Hepatic stellate cell (primary cell): ENCODE results near the gene LAMTOR2.
A peak's percentile ranks its signal among the peaks of the same experiment; 100 is the strongest.
"Not testable (repeated sequence)": the region's sequence is repeated elsewhere in the genome, so short reads cannot be mapped to it uniquely, and the experiment has no call there.

Experiments
- DNase-seq: peaks from one replicate; pipeline ENCODE4 v3.0.0; 2011; ENCODE audit warnings: low spot score

Gene LAMTOR2

DNA sequence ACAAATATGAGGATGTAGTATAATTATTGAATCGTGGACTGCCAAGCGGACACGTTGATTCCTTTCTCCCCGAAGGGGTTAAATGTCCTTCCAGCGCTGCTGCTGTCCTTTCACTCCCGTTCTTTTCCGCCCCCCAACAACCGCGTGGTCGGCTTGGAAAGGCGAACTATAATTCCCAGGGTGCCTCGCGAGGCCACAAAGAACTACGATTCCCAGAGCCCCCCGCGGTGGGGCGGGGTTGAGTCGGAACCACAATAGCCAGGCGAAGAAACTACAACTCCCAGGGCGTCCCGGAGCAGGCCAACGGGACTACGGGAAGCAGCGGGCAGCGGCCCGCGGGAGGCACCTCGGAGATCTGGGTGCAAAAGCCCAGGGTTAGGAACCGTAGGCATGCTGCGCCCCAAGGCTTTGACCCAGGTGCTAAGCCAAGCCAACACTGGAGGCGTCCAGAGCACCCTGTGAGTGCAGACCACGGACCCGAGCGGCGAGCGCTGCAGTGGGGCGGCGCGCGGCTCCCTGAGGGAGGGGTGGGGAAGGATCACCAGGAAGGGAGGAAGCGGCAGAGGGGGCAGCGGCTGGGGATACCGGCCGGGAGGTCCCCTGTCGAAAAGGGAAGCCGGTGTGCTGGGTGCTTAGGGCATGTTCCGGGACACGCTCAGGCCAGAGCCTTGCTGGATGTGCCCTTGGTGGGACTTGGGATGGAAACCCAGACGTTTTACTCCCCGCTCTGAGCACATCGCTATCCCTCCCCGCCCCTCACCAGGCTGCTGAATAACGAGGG lies at the start of gene LAMTOR2:
Gene LAMTOR2, plus strand, starts transcription at position 283 of the 781 bp plus-strand sequence. Its CDS starts 108 bp downstream, at position 391.
- peak; percentile 97 for DNase-seq

DNA sequence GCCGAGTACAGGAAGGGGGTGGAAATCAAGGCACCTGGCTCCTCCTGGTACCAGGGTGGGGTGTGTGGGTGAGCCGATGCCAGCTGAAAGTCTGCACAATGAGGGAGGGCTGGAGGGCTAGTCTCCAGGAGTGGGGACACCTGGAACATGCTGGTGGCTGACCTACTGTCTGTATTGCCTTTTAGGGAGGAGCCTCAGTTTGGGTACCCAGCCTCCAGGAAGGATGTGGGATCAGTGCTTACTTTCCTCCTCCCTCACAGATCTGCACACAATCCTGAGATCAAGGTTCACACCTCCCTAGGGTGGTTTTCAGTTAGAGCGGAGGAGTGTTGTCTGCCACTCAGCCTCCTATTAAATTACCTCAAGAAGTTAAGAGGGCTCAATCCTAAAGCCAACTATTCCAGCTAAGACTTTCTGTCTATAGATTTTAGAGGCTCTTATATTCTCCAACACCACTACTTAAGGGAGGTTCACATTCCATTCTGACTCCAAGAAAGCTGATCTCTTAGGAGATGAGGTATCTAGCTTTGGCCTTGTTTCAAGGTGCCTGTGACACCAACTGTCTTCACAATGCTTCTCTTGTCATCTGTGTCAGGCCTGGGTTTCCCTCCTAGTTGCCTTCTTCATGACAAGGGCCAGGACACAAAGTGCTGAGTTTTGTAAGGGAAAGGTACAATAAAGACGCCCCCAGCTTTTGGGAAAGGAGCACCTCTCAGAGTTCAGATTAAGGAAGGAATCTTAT lies 49.6 kb upstream of the LAMTOR2 start:
- DNase-seq = no peak

DNA sequence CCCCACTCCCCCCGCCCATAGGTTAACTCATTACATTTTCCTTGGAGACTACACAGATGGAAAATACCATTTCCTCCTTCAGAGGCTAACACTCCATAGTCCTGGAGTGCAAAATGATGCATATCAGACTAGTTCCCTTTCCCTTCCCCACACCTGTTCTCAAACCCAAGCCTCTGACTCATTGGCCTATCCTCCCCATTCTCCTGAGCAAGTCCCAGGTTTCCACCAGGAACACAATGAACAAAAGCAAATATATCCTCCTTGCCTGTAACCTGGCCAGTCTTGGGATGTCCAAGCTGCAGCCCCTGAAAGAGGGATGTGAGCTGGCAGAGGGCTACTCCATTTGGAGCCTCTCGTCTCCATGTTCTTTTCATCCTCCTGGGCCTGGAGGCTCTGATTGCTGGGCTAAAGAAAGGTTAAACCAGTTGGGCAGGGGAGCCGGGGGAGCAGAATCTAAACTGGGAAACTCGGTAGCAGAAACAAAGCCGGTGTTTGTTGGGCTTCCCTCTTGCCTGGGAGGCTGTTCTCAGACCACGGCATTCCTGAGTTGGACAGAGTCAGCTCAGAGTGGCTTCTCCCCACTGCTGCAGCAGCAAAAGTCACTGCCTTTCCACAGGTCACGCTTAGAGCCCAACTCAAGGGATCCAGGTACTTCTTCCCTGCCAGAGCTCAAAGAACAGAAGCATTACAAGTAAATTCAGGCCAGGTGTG lies 47.8 kb upstream of the LAMTOR2 start:
- DNase-seq = no peak

DNA sequence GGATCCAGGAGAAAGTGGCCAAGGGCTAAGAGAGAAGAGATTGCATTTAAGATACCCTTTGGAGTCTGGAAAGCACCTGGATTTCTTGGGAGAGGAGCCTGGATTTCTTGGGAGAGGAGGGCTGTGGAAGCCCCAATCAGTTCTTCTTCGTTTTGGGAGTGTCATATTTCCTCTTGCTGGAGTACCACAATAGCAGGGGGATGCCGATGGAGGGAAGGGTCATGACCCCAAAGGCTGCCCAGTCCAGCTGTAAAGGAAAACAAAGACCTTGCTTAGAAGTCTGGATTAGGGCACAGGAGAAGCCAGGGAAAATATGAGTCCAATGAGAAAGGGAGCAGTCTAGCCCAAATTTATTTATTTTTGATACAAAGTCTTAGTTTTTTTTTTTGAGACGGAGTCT lies 45.2 kb upstream of the LAMTOR2 start:
- DNase-seq = no peak

DNA sequence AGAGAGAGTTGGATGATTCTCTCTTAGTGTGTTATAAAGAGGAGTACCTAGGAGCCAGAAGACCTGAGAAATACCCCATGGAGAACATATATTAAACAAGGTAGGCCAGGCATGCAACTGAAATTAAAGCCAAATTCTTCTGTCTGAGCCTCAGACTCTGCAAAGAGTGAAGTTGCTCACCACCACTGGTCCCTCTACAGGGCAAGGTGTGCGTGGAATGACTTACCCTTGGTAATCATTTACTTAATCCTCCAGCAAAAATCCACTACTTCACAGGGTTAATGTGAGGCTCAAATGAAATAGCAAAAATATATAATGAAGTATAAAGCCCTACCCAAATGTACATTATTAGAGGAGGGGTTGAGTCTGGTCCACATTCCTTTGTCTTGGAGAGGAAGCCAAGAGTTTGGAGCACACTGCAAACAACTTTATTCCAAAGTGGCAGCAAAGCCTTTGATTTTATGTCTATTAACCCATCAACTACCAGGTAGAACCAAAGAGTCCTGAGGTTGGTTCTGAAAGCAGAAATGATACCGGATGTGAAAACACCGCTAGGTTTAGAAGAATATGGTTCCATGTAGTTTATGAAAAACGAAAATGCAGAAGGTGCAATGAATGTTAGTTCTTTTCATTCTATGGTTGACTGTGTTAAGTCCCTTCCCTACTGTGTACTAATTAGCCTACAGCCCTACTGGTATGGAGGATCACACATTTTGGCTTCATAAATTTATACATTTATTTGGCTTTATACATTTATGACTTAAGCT lies 42.3 kb upstream of the LAMTOR2 start:
- DNase-seq = no peak

DNA sequence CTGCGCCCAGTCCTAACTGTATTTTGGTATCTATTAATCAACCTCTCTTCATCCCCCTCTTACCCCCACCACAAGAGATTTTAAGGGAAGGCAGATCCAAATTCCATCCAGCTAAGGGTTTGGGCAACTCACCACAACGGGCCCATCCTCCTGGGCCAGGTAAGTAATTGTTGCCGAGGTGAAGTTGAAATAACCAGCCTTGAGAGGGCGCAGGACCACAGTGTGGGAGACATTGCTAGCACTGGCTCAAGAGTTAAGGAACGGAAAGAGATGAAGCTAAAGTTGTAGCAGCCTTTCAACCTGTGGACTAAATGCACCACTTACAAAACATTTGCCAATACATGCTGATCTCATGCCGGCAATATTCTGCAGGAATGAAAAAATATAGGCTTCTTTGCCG lies 39.8 kb upstream of the LAMTOR2 start:
- no peak for DNase-seq

DNA sequence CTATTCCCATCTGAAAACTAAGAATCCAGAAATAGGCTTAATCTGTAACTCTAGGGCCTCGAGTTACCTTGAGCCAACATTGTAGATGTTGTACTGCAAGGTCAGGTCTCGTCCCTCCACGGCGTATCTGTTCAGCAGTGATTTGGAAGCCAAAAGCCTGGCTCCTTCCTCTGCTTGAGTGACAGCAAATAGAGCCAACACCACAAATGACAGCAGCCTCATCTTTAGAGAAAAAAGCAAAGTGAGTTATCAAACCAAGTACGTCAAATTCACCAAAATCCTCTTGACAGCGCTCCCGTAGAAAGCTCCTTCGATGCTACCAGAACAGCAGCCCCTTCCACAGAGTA lies 34.7 kb upstream of the LAMTOR2 start:
- DNase-seq = no peak

DNA sequence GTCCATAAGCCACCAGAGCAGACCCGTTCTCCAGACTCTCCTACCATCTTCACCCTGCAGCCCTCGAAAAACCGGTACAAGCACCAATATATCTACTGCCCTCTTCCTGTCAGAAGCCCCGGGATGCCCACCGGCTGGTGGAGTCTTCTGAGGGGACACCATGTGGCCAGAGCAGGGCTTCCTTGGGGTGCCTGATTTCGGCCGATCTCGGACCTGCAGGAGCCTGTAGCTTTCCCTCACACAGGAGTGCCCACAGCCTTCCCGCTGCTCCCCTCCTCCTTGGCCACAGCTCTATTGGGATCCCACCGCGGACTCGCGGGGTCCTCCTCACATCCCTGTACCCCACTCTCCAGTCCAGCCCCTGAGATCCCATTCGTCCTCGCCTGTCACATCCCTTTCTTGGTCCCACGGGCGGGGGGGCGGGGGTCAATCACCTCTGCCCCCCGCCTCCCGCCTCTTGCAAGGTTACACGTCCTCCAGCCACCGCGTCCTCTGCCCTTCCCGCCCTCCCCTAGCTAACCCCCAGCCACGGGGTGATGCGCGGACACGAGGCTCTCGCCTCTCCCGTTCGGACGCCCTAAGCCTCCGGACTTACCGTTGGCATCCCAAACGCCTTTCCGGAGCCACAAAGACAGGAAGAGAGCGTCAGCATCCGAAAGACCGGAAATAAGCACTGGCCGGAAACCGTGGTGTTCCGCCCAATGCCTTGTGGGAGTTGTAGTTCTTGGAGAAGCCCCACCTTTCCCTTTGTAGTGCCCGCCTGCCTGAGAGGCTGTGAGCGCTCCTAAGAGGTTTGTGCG lies 34.1 kb upstream of the LAMTOR2 start, which contains the start of gene SSR2:
Gene SSR2, minus strand, starts transcription at position 659 of the 800 bp plus-strand sequence. CDS start 784 bp downstream, outside the sequence.
- peak; percentile 94 for DNase-seq

DNA sequence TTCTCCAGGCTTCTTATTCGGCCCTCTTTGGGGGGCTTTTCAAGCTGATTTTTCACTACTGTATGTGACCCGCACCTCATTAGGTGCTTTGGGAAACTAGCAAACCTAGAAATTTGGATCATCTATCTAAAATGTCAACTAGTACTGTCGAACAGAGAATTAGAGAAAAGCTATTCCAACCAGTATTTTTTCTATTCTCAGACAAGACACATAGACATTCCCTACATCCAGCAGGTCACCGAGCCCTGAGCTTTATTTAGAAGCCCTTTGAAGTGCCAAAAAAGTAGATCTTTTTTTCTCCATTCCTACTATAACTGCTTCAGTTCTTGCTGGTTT lies 33.5 kb upstream of the LAMTOR2 start:
- no peak for DNase-seq

DNA sequence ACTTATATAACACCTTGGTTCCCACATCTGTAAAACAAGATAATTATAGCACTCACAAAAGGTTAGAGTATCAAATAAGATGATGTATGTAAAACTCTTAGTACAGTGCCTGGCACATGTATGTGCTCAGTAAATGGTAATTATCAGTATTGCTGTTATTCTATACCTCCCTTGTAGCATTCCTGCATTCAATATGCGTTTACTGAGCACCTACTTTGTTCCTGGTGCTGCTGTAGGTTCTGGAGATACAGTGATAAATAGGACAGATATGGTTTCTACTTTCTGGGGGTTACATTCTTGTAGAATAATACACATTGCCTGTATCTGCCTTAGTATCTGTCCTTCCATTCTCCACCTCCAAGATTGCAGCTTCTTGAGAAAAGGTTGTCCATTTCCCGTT lies 32.6 kb upstream of the LAMTOR2 start:
- no peak for DNase-seq

DNA sequence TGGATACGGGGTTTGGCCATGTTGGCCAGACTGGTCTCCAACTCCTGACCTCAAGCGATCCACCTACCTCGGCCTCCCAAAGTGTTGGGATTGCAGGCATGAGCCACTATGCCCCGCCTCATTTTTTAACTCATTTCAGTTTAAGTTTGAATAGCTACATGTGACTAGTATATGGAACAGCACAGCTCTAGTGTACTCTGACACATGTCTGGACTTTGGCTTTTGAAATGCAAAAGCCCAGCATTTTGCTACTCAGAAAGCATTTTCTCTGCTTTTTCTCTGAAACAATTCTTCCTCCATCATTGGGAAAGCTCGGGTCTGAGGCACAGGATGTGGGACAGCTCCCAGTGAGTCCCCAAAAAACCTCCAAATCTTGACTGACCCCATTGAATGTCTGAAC lies 29.8 kb upstream of the LAMTOR2 start:
- no peak for DNase-seq

DNA sequence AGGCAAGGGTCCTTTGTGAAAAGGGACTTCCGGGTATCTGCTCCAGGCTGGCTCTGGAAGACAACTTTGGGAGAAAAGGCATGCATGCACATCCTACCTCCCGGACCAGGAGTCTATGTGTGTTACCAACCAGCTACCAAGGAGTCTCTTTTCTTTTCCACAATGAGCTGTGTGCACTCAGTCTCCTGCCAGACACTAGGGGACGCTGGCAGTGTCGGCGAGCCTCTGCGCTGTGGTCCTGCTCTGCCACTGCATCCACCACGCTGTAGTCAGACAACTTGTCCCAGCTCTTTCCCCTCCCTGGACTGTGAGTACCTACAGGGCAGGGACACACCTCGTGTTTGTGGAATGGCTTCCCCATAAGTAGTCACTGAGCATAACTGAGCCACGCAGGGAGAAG lies 28.7 kb upstream of the LAMTOR2 start:
- peak; percentile 82 for DNase-seq

DNA sequence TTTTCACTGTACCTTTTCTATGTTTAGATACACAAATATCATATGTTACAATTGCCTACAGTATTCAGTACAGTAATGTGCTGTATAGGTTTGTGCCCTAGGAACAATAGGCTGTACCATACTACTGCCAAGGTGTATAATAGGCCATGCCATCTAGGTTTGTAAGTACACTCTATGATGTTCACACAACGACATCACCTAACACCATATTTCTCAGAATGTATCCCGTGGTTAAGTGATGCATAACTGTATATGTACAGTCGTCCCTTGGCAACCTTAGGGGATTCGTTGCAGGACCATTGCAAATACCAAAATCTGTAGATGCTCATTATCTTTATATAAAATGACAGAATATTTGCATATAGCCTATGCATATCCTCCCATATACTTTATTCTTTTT lies 28.0 kb upstream of the LAMTOR2 start:
- DNase-seq = no peak

DNA sequence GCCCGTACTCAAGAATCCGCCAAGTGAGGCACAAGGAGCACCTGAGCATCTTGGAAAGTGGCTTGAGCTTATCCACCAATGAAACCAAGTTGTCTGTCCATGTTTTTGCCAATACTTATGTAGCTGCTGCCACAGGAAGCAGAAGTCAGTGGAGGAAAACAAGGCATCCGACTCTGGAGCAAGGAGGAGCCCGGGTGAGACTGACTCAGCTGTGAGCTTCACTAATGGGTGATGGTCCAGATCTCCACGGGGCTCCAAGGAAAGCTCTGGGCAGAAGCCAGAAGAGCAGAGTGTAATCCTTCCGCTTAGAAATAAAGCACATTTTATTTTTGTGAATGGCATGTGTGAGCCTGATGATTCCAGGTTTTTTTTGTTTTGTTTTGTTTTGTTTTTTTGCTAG lies 21.6 kb upstream of the LAMTOR2 start:
- DNase-seq = peak; percentile 43

DNA sequence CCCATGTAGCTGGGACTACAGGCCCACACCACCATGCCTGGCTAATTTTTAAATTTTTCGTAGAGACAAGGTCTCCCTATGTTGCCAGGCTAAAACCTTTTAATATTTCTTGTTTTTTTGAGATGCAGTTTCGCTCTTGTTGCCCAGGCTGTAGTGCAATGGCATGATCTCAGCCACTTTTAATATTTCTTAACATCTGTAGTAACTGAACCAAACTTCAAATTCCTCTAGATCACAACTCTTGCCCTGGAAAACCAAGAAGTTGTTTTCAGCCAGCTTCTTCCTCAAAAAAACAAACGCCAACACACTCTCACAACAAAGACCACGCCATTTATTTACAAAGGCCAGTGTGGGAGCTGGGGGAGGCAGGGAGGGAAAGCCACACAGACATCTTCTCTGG lies 19.6 kb upstream of the LAMTOR2 start:
- not testable (repeated sequence) for DNase-seq

DNA sequence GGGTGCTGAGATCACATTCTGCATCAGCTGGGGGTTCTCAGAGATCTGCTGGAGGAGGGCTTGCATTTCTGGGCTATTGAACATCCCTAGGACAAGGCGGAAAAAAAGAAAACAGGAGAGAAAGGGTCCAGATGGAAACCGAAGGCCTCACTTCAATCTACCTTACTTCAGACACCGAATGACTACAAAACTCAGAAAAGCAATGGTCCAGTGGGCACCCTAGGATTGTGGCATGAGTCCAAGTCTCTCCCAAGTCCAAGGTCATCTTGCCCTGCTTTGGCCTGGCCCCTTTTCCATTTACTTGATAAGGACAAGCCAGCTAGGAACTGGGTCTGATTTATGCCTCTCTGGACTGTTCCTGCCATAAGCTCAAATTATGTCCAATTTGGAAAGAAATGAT lies 11.8 kb upstream of the LAMTOR2 start:
- DNase-seq = no peak

DNA sequence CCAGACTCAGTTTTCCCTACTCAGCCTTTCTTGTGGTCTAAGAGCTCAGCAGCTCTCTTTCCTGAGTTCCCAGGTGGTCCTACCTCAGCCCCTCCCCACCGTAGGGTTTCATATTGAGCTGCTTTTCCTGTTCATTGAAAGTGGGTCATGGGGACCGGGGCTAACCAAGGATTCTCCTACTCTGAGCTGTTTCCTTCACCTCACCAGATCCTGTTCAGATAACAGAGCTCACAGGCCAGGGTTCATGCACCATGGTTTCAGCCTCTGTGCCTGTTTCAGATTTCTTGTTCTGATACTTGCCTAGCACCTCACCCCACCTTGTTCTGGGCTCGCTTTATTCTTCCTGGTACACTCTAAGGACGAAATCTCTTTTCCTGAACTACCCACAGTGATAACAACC lies 9.5 kb upstream of the LAMTOR2 start:
- no peak for DNase-seq

DNA sequence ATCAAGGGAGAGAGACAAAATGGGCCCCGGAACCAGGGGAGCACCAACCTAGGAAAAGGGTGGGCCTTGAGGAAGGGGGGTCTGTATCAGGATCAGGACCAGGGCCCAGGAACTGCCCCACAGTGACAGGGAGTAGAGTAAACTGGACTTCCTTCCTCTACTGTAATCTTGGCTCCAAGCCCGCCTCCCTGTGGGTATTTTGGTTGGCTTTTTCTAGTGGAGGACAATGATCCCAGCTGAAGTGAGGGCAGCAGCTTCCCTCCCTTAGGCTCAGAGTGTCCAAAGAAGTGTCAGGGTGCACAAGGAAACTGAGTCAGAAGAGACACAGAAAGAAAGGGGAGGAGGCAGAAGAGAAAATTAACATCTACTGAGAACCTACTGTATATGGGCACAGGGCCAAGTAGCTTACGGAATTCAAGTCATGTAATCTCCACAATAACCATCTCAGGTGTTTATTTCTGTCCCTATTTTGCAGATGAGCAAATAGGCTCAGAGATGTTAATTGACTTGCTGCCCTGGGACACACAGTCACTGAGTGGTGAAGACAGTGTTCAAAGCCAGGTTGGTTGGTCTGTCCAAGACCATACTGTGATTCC lies 5.8 kb upstream of the LAMTOR2 start:
- no peak for DNase-seq

DNA sequence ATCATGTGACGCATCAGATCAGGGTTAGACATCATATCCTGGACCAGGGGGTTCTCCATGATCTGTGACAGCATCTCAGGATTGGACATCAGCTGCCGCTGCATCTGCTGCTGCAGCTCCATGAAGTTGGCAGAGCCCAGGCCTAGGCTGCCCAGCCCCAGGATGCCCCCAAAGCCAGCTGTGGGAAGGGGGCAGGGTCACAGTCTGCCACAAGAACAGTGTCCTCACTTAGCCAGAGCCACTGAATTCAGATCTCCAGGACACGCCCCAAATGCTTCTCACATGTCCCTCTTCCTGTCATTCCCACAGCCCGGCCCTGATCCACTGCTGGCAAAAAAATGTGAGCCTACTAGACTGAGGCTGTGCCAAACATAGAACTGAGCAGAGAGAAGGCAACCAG lies 4.2 kb upstream of the LAMTOR2 start:
- DNase-seq = peak; percentile 59

DNA sequence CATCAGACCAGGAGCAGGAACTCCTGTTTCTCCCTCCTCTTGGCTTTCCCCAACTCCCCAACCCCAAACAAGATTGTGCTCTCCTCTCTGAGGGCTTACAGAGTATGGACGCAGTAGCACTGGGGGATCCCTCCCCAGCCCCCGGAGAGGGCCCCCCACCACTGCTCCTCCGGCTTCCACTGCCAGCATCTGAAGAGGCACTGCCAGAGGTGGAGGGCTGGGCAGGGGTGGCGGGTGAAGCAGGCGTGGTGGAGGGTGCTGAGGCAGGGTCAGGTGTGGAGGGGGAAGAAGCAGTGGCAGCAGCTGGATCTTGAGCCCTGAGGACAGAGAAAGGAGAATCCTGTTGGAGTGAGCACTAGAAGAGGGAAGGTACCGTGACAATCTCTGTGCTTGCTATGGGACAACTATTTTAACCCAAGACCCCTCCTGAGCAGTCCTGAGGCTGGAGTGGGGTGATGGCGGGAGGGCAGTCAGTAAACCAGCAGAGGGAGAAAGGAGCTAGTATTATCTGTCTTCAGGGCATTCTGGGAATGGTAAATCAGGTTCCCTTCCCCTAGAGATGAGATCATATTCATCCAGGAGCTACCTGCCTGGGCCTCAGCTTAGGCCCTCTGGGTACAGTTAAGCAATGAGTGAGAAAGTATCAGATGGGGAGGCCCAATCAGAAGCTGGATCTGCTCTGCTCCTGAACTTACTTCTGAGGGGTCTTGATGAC lies 3.4 kb upstream of the LAMTOR2 start:
- no peak for DNase-seq
